ENCODE results near the gene ZCCHC24.

Gene ZCCHC24

DNA sequence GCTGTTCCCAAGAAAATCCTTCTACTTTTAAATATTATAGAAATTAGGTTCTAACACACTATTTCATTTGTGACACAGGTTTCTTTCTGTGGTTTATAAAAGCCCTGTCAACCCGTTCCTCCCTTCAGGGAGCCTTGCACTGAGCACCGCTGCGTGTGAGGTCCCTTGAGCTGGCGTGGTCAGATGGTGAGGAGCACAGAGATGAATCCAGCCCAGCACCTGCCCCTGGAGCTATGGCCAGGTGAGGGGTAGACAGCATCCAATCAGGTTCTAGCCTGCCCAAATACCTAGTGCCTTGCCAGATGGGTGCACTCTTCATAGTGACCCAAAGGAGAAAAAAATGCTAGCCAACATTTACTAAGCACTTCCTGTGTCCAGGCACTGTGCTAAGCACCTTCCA, 15.7 kb downstream of the ZCCHC24 start:
- DNase-seq, result no peak

DNA sequence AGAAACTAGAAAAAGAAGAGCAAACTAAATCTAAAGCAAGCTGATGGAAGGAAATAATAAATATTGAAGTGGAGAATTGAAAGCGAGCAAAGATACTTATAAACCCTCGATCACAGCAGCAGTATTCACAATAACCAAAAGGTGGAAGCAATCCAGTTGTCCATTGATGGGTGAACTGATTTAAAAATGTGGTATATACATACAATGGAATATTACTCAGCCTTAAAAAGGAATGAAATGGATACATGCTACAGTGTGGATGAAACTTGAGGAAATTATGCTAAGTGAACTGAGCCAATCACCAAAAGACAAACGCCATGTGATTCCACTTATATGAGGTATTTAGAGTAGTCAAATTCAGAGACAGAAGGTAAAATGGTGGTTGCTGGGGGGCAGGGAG, 17.5 kb downstream of the ZCCHC24 start:
- no peak for DNase-seq

DNA sequence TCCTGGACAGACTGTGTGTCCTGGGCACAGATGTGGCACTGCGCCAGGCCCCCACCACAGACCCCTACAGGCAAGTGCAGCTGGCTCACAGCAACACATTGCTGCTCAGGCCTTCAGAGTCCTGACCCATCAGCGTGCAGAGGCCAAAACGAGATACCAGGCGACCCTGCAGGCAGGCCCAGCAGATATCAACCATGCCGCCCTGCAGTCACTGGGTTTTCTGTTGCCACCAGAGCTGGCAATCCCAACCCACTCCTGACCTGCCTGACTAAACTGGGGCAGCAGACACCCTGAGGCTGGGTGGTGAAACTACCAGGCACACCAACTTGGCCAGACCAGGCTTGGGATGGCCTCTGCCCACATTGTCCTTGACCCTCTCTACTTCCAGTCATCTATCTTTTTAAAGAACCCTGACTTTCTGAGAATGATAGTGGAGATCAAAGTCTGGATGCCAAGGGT, 20.3 kb downstream of the ZCCHC24 start:
- DNase-seq, result no peak

DNA sequence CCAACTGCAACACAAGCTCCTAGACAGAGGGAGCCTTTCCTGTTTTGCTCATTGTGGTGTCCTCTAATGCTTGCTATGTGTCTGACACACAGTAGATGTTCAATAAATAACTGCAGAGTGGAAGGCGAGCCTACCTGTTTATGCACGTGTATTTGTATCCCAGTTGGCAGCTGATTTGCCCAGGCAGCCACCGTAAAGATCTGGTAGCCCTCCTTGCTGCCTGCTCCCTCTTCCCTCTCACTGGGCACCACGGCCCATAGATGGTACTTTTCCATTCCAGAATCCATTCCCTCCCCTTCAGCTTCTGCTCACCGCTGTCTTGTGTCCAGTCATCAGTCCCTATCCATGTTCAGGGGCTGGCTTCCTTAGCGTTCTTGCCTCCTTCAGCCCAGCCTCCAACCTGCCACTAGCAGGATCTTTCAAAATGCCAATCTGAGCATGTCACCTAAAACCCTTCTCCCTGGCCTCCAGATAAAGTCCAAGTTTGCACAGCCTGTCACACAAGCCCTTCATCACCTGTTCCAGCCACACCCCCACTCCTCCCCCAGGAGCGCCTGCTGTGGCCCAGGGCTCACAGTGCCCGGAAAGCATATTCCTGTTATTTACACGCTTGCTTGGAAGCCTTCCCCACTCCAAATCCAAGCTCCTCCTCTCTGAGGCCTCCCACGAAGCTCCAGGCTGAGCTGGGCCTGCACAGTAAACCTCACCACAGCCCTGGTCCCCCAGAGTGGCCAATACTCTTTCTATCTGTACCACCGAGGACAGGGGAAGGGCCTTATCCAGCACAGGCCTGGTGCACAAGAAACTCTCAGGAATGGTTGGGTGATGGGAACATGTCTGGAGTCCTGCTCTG, 21.0 kb downstream of the ZCCHC24 start:
- no peak for DNase-seq

DNA sequence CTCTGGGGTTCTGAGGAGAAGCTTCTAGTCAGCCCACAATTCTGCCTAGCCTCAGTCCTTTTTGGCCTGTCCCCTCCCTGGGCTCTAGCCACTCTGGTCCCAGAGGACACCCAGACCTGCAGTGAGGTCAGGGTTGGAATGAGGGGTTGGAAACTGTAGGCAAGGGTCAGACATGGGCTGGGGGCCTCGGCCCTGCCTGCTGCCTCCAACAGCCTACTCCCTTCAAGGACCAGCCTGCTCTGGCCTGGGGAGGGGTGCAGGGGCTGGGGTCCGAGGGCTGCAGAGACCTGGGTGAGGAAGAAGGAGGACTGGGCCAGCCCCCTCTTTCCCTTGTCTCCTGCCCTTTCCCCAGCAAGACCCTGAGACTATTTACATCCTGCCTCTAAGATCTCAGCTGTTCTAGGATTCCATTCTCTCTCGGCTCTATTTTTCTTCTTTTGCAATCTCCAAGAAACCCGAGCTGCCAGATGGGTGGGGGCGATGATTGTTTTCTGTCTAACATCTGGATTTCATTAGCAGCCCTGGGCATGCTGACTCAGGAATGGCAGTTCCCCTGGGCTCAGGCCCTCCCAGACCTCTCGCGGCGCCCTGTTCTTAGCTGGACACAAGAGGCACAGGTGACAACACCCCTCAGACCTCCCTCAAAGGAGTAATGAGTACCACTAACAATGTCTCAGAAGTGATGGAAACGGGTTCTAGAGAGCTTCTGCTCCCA, 23.1 kb downstream of the ZCCHC24 start:
- no peak for DNase-seq

DNA sequence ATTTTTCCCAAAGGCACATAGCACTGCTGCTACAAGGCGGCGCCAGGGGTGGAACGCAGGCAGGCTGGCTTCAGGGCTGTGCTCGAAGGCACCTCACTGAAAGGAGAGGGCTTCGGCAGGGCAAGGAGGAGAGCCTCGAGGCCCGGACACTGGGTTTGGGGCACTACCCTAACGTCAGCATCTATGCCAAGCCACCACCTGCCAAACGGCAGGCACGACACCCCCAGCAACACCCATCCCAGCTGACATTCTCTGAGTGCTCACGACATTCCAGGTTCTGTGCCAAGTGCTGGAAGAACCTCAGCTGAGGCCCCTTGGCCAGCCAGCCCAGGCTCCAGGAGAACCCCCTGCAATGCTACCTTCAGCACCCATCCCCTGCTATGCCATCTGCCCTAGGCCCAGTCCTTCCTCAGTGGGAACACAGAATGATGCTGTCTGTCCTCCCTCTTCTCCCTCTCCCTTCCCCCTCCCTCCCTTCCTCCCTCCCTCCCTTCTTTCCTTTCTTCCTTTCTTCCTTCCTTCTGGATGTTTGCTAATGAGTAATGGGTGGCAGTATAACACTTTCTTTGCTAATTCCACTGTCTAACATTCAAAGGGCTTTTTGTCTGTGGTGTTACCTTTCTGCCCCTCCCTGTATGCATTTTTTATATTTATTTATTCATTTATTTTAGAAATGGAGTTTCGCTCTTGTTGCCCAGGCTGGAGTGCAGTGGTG, 24.3 kb downstream of the ZCCHC24 start:
- DNase-seq, result no peak

DNA sequence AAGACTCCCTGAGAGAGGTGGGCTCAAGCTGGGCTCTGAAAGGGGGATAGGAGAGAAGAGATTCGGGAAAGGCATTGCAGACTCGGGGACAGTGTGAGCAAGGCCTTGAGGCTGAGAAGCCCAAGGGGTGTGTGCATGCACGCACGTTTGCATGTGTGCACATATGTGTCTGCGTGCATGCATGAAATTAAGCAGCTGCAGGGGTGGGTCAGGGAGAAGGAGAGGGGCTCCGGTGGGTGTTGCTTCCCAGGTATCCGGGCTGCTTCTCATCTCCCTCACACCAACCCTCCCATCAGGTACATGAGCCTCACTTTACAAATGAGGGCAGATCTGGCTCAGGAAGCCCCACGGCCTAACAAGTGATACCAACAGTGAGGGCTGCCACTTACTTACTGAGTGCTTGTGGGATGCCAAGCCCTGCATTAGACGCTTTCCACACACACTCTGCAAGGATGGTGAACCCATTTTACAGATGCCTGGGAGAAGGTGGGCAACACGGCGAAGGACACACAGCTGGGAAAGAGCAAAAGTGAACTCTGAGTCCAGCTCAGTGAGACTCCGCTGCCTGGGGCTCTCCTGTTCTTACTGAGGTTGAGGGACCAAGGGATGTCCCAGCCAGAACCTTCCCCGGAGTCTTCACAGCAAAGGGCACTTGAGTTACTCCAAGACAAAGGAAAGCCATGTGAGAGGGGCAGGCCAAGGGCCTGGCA, 26.4 kb downstream of the ZCCHC24 start:
- DNase-seq, result no peak

DNA sequence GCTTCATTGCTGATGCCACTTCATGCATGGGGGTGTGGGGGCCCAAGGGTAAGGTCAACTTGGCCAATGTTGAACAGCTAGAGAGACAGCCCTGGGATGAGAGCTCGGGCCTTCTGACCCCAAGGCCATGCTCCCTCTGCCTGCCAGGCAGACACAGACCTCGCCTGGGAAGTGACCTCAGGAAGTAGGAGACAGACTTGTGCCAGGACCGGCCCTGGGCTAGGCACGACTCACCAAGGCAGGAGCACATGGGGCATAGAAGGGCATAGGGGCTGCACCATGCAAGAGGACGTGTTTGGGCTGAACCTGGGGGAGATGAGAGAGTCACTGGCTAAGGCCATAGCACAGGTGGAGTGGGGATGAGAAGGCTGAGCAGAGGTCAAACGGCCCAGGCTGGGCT, 27.1 kb downstream of the ZCCHC24 start:
- DNase-seq, result no peak

DNA sequence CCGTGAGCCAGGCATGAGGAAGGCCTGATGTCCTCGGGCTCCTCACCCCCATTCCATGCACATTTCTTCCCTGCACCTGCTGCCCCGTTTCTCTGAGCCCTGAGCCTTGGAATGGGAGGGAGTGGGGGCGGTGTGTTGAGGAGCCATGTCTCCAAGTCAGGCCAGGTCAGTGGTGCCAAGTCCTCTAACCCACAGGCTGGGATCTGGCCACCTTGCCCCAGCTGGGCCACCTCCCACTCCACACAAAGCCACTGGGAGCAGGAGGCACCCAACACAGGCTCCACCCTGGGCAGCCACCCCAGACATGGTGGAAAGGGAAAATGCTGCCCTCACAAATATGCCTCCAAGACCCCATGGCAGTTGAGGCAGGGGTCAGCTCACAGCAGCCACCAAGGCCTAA, 27.7 kb downstream of the ZCCHC24 start:
- DNase-seq, result no peak

DNA sequence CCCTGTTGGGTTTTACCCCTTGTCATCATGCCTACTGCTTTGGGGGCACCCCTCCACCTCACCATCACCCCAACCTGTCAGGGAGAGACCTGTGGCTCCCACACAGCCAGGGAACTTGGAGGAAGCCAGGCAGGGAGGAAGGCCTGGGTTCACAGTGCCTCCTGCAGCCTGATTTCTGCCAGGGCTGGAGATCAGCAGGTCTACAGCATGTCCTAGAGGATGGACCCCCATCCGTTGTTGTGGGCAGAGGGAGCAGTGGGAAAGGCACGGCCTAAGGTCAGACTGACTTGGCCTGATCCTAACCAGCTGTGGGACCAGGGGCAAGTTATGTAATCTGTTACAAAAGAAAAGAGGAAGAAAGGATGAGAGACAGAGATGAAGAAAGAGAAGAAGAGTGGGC, 28.2 kb downstream of the ZCCHC24 start:
- no peak for DNase-seq

DNA sequence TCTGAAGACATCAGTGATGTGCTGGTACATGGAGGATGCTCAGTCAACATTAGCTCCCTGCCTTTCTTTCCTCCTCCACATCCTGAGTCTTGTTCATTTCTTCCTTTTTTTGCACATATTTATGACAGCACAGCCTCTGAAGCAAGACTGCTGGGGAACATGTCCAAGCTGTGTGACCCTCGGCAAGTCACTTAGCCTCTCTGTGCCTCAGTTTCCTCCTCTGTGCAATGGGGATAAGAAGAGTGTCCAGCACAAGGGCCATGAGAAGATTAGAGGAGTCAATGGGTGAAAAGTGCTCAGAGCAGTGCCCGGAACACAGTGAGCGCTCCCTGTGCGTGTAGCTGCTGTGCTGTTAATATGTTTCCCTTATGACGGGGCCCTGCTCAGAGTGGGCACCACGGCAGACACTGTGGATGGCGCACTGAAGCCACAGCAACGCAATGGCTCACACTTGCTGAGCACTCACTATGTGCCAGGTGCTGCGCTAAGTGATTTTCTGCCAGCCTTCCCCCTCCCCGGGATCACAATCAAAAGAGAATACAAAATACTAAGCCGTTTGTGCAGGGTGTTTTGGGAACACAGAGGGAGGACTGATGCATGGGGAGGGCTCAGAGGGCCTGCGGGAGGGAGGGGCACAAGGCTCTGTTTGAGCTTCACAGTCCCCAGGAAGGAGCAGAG, 28.7 kb downstream of the ZCCHC24 start:
- DNase-seq, result no peak

DNA sequence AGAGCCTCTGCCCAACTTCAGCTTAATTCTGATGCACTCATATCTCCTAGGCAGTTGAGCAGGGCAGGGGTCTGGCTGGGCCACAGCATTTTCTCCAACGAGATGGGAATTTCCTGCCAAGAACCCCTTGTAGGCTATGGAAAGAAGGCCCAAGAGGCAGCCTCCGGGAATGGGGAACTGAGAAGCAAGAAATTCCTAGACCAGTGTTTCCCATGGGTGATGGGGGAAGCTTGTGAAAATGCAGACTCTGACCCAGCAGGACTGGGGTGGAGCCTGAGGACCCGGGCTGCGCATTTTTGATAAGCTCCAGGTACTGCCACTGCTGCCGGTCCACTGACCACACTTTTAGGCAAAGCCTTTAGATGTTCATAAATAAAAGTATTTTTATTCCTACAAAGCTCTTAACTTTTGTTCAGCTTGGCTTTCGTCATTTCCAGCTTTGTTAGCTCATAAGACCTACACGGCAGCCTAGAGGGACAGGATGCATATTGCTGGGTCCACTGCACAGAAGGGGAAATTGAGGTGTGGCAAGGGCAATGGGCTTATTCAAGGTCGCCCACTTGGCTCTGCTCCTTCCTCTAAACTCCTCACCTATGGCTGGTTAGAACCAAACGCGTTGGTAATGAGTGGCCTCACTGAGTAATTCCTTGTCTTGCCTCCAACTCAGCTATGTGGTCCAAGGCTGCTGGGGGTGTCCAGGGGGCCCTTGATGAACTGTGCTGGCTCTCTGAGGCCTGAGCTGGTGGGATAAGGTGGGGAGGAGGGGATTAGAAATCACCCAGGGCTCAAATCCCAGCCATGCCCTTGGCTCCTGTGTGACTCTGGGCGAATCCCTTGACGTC, 29.5 kb downstream of the ZCCHC24 start:
- no peak for DNase-seq

DNA sequence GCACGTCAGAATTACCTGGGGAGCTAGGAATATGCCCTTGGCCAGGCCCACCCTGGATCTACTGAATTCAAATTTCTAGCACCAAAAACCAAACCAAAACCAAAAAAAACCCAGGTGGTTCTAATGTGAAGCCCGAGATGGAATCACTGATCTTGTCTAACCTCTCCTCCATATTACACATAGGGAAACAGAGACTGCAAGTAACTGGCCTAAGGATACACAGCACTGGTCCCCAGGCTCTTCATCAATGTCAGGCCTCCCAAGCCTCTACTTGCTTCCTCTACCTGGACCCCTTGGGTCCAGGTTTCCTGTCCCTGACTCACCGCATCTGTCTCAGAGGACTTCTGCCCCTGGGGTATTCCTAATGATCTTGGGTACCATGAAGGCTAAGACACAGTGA, 30.7 kb downstream of the ZCCHC24 start:
- no peak for DNase-seq

DNA sequence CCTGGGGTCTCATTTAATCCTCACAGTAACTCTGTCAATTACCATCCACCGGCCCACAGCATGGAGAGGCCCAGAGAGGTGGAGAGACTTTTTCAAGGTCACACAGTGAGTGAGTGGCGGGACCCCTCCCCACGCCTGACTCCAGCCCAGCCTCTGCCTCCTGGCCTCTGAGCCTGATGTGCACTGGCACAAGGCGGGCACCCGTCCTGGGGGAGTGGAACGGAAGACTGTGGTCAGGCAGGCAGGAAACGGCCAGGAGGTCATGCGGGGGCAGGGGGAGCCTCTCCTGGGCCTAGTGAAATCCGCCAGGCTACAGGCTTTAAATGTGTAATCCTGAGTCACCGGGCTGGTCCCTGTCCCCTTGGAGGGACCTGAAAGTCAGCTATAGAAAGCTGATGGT, 32.2 kb downstream of the ZCCHC24 start:
- no peak for DNase-seq

DNA sequence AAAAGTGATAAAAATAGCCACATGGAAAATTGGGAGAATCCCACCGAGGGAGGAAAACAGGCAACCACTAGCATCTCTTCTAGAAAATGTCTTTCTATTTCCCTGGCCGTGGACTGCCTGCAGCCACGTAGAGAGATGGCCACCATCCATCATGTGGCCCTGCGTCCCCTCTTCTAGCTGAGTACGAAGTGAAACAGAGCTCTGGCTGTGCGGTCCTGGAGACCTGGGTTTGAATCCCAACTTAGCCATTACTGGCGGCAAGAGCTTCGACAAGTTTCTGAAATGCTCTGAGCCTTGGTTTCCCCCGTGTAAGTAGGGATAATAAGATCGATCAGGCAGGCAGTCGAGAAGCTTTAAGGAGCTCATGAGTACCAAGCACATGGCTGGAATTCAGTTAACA, 32.9 kb downstream of the ZCCHC24 start:
- DNase-seq, result no peak

DNA sequence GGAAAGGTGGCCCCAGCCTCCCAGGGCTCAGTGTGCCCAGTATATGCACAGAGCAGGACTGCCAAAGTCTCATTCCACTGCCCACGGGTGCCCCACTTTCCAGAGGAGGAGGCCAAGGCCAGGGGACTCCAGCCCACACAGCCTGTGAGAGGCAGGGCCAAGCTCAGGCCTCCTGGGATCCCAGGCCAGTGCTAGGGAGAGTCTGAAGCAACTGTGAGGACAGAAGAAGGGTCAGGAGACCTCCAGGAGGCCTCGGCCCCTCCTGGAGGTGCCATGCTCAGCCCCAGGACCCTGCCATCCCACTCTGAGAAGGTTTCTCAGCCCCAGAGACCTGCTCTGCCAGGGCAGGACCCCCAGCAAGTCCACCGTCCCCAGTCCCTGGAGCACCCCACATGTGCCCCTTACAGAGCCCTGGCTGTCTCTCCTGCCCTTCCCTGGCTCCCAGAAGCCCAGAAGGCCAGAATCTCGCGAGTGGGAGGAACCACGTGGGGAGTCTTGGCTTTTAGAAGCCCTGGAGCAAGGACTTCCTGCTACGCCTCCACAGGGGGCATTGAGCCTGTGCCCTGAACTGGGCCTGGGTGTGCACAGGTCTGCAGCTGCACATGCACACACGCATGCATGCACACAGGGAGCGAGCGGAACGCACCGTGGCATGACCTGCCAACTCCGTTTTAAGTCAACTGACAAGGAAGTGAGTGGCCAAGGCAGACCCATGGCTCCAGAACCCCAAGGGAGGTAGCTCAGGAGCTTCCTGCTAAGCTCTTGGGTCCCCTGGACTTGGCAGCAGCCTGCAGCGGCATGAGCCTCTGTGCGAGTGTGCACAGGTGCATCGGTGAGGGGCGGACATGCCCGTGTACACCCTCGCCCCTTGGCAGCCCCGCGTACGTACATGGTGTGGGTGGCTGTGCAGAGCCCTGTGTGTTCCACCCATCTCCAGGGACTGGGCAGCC, 33.6 kb downstream of the ZCCHC24 start:
- no peak for DNase-seq

DNA sequence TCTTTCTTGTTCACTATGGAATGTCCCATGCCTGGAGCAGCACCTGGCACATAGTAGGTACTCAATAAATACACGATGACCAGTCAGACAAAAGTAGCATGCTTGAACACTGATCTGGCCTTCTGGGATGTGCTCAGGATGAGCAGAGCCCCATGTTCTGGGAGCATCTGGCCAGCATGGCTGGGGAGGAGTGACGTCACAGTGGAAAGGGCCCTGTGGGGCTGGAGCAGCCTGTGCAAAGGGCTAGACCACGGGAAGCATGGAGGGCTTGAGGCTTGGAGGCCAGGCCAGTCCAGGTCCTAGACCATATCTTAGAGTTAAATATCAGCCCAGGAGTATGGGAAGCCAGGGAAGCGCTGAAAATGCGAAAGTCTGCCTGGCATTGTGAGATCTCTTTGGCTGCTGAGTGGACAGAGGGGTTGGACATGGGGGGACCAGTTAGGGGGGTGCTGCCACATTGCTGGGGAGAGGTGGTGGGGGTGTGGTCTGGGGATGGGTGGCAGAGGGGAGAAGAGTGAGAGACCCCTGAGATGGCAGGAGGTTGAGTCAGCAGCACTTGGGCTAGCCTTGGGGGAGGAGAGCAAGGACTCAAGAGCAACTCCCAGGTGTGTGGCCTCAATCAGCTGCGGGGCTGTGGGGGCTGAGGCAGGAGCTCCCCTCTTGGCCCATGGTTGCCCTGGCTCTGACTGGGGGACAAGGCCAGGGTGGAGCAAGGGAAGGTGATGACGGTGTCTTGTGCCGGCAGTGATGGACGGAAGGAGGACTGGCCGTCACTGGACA, 34.9 kb downstream of the ZCCHC24 start:
- no peak for DNase-seq

DNA sequence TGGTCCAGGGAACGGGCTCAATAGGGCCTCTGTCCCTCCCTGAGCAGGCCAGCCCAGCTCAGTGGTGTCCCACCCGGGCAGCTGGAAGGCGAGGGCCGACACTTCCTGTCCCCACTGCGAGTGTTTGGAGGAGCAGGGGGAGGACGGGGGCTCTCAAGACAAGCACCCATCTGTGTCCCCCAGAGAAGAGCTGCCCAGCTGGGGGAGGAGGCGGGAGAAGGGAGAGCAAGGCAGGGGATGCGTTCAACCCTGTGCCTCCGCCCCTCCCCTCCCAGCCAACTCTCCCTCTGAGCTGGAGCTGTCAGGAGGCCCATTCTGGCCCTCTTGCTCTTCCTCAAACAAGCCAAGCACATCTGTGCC, 35.7 kb downstream of the ZCCHC24 start:
- no peak for DNase-seq

DNA sequence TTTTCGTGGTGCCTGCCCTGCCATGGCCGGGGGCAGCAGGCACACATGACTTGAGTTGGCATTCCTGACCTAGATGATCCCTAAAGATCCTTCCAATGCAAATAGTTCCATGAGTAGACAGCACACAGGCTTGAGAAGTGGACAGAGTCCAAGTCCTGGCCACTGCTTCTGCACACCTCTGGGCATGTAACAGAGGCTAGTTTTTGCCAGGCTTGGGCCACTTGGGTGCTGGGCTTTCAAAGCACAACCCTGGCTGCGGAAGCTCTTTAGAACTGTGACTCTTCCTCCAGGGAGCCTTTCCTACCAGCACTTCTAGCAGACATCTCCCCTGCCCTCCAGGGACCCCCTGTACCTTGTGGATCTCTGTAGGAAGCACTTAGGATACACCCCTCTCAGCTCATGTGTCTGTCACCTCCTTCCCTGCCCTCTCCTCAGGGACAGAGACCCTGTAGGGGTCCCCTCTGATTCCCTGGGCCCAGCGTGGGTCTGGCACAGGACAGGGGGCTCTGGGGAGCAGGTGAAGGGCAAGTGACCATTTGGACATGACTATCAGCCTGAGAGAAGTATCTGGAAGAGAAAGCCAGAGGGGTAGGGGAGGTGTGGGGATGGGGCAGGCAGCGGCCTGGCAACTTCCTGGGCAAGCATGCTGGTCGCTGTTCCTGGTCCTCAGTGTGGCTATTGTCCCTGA, 36.2 kb downstream of the ZCCHC24 start:
- no peak for DNase-seq
